Fibroblast of skin of right biceps (primary cell): ENCODE data around the gene SP140L.
A peak's percentile ranks its signal among the peaks of the same experiment; 100 is the strongest.
"Not testable (repeated sequence)": the region's sequence is repeated elsewhere in the genome, so short reads cannot be mapped to it uniquely, and the experiment has no call there.

ENCODE experiments used
- DNase-seq: peaks from one replicate; pipeline ENCODE4 v3.0.0-alpha.2; 2013

SP140L gene

DNA sequence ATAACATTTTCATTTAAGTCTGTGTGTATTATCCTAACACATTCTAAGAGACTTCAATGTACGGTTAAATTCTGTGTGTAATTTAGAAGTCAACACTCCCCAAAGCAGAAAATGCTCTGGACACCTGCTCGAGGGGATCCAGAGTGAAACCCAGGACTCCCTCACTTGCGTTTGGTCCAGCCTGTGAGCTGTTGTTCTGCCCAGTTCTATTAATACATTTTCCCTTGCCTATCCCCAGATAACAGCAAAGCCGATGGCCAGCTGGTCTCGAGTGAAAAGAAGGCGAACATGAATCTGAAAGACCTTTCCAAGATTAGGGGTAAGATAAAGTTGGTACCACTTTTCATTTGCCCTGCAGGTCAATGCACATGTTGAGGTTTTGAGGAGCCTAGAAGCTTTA, 58.0 kb downstream of the SP140L start:
- DNase-seq, result no peak

DNA sequence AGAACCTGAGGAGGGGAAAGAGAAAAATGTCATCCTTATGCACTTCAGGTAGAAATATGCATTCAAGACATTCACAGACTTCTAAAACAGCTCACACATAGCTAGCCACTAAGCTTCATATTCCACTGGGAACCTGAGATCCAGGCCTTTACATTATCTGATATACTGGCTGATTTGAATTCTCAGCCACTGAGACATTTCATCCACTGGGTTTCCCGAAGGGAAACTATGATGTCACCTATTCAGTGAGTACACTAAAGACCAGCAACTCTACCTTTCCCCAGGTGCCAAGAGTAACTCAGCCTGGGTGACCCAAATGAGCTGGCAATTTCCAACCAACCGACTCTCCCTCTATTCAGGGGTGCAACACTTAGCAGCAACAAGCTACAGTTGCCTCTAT, 67.3 kb downstream of the SP140L start:
- DNase-seq, result no peak

DNA sequence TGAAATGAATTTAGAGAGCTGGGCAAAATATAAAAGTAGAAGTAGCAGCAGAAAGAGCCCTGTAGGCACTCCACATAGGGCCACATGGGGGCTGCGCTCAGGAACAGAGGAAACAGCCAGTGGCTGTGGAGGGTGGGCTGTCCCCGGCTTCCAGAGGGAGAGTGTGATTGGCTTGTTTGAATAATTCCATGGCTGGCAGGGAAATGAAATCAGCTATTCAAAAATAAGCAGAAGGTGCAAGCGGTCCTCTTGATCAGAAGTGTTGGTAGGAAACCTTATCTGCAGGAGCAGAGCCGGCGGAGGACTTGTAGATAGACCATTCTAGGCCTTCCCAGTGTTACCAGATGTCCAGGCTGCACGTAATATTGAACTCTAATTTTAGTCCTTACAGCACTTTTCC, 71.7 kb downstream of the SP140L start:
- DNase-seq, result not testable (repeated sequence)

DNA sequence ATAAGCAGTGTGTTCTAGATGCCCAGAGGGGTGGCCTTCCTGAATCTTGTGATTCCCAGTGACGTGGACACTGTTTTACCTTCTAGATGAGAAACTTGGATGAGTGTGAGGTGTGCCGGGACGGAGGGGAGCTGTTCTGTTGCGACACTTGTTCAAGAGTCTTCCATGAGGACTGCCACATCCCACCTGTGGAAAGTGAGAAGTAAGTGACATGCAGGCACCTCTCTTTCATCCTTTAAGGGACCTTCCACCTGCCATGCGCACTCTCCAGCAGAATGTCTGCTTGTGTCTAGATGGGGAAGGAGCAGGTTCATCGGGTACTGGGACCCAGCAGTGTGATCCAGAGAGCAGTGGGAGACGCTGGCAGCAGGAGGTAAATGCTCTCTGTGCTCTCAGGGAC, 73.0 kb downstream of the SP140L start:
- no peak for DNase-seq

DNA sequence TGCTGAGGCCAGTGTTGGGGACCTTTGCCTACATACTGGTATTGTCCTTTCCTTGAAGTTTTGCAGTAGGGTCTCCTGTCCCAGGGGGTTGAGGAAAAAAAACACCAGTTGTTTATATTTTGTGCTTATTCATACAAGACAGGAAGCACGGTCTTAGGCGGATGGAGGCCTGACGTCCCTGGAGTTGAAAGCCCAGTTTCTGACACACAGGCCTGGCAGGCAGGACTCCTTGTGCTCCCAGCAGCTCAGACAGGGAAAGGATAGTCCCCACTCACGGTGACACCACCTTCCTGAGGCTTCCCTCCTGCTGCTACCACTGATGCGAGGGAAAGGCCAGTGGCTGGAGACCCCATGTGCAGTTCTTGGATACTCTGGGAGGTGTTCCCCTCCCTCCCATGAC, 73.5 kb downstream of the SP140L start:
- DNase-seq, result no peak

DNA sequence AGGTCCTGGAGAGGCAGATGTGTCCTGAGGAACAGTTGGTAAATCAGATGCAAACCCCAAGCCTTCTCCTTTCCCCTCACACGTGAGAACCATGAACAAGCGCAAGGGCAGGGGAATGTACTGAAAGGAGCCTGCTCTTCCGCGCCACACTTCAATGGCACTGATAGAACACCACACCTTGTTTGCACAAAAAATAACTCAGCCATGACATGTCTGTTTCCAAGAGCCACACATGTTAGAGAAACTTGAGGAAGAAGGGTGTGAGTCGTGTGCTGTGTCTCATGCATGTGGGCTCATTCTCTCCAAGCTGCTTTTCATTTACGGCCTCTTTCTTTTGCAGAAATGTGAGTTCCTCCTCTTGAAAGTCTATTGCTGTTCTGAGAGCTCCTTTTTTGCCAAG, 74.0 kb downstream of the SP140L start:
- DNase-seq, result not testable (repeated sequence)

DNA sequence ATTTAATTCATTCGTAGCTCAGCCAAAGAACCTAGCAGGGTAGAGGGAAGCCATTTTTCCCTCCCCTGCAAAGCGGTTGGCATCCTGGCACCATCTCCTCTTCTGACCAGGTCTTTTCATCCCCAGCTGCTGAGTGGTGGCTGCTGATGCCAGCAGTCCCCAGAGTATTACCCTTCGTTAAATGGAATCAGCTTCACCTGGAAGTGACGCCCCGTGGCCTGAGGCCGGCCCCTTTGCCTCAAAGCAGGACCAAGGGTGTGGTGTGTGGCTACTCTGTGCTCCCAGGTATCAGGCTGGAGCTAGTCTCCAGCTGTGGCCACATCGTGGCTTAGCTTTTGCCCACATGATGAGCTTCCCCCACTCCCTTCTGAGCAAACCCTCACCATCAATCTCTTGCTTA, 76.8 kb downstream of the SP140L start:
- no peak for DNase-seq

DNA sequence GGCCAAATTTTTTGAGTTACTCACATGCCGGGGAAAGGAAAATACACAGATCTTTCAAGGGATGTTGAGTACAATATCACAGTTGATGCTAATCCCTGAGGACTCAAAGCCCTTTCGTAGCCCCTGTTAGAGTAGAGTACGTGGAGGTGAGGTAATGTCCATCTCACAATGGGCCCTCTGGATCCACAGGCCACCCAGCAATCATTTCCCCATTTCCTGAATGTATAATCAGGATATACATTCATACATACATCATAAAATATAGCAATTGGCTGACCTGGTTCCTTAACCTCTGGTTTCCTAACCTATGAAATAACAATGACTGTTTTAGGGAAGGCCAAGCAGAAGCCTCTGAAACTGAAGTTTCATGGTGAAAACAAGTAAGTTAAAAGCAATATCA, 78.8 kb downstream of the SP140L start:
- DNase-seq, result no peak

DNA sequence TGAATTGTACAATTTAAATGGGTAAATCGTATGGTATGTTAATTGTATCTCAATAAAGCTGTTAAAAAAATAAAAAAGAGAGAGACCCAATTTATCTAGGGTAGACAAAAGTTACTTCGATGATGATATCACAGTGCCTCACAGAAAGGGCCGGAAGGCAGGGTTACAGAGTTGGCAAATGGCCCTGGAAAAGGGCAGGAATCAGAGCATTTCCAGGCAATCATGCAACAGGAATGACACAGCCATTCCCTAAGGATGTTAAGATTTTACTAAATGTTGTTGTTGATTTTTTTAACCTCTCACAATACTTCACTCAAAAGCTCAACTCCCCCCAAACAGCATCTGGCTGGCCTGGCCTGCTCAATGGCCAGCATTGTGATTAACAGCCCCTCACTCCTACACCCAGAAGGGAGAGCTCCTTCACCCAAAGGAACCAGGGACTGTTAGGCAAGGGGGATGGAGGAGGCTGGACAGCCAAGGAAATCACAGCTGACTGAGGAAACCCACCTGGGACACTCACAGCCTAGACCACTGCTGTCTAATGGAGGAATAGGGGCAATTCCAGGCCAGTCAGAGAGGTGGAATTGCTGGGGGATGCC, 81.3 kb downstream of the SP140L start:
- DNase-seq, result peak; percentile 84

DNA sequence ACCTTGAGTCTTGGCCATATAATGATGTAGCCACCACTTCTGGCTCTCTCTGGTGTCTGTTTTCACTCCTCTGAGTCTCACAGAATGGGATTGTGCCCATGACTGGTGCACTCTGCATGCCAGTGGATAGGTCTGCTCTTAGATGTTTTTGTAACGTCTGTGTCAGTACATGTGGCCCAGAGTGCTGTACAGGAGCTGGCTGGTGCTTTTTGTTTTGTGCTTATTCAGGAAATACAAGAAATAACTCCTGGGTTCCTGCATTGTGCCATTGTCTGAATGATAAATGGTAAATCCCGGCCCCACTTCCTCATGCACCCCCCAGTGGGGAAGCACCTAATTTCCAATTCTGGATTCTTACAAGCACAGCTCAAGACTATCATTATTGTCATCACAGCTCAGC, 82.3 kb downstream of the SP140L start:
- DNase-seq, result not testable (repeated sequence)

DNA sequence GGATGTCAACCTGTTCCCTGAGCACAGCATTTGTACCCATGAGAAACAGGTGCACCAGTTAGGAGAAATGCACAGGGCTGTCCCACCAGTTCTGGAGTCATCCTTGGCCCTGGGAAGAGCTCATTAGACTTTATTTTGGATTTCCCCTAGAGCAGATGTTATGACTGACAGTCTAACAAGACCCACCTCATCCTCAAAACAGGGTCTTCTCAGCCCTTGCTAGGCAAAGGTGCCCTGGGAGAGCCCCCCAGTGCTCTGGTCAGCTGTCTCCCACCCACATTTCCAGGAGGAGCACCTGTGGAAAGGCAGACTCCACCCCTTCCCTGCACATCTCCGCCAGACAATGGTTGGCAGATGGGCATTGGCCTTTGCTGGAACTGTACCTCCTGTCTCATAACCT, 83.3 kb downstream of the SP140L start:
- no peak for DNase-seq

DNA sequence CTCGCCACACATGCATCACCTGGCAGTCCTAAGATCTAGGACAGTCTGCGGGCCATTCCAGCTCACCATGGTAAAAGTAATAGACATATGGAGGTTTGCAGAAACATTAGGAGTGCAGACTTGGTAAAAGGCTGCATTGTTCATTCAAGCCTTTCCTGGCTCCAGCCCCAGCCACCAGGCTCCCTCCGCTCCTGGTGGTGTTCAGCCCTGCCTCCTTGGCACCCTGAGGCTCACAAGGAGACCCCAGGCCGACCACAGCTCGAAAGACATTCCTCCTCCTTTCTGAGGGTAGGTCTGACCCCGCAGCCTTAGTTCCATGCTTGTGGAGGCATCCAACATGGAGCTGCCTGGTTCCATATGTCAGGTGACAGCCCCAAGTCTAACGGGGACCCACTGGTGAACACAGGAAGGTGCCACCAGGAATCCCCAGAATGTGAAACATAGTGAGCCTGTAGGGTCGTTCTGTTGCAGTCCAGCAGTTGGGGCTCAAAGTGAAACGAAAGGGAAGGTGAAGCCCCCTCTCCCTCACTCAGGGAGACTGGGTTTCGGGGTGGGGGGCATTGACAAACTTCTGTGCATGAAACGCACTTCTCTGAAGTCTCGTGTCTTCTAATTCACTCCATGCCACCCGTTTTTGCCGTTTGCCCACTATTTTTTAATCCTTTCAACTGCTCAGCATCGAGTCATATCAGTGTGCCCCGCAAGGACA, 84.0 kb downstream of the SP140L start:
- DNase-seq, result no peak

DNA sequence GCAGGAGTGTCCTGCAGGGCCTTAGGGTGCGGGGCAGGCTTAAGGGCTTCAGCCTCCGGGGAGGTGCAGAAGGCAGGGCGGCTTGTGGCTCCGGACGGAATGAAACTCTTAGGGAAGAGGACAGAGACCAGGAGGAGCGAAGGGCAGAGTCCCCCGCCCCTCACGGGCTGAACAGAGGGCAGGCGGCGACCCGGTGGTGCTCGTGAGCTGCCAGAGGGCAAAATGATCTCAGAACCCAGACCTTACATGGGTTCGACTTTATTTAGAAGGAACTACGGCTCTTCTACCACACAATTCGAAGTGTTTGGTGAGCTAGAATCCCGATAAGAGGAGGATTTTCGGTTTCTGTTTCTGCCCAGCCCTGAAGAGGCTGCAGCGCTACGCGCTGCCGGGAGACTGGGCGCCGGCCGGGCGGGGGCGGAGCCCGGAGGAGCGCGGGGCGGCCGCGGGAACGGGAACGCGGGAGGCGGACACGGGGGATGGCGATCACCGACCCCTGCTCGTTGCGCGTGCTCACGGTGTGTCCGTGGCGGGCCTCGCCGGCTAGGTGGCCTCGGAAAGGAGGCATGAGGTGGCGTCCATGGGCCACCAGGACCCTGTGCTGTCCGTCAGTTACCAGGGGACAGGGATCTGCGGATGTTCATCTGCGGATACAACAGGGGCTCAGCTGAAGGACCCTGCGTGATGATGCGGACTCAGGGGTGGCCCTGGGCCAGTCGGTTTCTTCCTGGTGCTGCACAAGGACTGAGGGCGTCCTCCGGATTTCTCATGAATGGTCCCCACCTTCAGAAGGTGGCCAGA, 84.8 kb downstream of the SP140L start:
- peak; percentile 62 for DNase-seq

DNA sequence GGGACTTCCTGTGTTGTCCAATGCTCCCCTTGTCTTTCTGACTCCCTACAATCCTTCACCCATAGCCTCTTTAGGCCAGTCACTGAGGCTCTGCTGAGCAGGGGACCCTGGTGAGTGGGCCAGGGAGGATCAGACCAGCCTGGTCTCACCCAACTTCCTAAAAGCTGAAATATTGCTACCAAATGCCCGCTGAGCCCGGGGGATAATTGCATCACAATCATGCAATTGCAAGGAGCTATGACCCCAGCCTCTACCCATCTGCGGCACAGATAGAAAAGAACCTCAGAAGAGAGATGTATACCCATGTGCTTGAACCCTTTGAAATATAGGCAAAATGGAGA, 85.3 kb downstream of the SP140L start:
- no peak for DNase-seq

DNA sequence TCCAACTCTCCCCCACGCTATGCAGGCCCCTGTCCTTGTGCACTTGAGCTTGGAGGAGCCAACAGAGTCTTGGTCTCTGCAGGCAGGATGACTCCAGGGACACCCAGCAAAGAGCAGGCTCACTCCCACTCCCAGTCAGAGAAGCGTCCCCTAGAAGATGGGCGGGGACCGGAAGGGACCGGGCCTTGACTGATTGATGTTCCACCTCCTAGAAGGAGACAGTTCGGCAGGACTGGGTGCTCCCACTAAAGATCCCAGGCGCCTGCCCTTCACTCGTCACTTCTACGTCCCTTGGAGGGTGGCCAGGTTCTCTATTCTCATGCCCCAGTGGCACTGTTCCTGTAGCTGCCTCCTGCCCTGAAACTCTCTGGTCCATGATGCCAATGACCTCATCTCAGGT, 85.9 kb downstream of the SP140L start:
- DNase-seq, result no peak

DNA sequence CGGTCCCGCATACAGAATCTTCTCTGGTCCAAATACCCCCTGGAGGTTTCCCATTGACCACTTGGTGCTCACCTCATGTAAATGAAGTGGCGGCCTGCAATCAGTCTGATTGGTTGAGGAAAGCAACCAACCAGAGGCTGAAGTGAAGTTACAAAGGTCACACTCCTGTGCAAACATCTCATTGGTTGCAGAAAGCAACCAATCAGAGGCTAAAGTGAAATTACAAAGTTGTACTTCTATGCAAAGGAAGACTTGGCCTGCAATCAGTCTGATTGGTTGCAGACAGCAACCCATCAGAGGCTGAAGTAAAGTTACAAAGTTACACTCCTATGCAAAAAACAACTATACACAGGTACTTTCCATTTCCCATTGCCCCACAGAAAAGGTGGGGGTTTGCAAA, 86.5 kb downstream of the SP140L start:
- no peak for DNase-seq

DNA sequence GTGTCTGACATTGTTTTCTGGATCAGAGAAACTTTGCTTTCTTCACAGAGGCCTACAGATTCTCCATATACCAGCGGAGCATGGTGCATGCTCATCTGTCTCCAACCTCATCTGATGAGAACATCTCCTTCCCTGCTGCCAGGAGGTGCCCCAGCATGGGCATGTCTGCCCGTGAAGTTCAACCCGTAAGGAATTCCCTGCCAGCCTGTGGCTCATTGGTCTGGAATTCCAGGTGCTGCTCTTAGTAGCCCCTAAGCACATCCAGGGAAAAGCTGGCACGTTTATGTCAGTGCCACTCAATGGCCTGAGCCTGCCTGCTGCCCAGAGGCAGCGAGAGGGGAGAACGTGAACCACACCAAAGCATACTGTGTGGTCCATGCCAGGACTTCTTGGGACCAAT, 87.3 kb downstream of the SP140L start:
- no peak for DNase-seq

DNA sequence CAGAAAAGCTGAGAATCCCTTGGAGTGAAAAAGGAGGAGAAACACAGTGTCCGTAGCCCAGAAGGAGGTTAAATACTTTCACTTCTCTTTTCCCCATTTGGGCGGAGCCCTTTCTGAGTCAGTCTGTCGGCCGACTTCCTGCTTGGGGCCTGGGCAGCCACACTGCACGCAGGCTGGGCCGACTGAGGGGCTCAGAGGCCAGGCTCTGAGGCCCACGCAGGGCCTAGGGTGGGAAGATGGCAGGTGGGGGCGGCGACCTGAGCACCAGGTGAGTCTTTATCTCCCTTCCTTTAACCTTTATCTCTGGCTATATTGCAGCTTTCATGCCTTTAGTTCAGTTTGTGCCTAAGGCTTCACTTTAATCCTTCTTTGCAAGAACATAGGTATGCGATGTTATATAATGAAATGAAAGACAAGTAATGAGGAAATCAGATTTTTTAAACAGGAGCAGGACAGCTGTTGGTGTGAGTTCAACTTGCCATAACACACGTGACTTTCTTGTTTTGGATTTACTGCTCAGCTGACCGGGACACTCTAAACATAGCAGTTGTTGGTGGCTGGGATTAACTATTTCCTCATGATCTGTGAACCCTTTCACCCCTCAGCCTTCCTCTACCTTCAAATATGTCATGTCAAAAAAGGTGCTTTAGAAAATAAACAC, 89.2 kb downstream of the SP140L start, which contains the start of gene SP100:
SP100 (plus strand) TSS at position 141 of the 661 bp plus-strand sequence; CDS start at position 237, 96 bp downstream.
- DNase-seq, result peak; percentile 85

DNA sequence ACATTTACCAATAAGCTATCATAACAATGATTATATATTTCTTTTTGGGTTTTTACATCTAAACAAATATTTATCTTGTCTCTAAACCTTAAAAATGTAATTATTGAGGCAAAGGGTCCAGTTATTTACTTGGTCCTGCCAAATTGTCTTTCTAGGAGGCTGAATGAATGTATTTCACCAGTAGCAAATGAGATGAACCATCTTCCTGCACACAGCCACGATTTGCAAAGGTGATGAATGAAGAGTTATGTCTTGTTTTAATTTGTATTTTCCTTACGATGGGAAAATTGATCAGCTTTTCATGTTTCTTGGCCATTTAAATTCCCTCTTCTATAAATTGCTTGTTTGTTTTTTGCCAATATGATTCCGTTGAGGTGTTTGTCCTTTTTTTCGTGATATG, 90.4 kb downstream of the SP140L start:
- no peak for DNase-seq

DNA sequence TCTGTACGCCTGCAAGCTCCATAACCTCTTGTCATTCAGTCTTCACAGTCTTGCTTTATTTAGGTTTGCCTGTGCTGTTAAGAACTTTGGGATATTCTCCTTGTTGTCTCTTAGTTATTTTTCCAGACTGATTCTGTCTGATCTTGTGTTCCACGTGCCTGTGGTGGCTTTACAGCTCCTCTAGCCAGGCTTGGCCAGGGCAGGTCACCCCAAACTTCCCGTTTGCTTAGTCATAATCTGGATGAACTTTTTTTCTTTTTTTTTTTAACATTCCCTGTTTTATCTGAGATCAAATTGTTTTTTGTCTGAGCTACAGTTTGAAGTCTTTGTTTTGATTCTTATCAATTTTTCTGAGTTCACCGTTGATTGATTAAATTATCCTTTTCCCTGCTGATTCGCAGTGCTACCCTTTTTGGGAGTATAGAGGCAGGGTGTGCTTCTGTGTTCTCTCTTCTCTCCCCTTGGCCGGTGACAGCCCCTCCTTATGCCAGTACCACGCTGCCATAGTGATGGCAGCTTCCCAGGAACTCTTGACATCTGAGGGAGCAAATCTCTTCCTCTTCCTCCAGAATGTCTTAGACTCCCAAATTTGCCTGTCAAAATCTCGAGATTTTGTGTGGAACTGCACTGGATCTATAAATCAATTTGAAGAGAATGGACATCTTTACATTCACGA, 91.5 kb downstream of the SP140L start:
- peak; percentile 51 for DNase-seq

DNA sequence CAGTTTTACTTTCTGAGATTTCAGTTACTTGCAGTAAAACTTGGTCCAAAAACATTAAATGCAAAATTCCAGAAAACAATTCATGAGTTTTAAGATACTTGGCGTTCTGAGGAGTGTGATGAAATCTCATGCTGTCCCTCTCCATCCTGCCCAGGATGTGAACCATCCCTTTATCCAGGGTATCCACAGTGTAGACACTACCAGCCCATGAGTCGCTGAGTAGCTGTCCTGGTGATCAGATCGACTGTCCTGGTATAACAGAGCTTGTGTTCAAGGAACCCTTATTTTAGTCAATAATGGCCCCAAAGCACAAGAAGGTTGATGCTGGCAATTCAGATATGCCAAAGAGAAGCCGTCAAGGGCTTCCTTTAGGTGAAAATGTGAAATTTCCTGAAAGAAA, 92.2 kb downstream of the SP140L start:
- no peak for DNase-seq

DNA sequence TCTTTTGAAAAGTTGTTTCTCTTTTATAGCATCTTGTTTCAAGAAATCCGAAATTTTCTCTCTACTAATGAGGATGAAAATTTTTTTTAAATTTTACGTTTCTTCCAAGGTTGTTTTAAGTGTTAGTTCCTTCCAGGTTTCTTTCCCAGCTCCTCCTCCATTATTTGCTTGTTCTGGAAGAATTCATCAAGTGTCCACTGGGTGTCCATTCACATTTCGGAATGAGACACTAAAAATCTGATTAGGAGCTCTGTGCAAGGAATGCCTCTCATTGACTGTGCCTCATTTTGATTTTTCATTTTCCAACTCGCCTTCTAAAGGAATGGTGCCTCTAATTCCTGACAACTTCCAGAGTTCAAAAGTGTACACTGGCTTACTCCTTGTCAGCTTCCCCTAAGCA, 95.2 kb downstream of the SP140L start:
- DNase-seq, result no peak

DNA sequence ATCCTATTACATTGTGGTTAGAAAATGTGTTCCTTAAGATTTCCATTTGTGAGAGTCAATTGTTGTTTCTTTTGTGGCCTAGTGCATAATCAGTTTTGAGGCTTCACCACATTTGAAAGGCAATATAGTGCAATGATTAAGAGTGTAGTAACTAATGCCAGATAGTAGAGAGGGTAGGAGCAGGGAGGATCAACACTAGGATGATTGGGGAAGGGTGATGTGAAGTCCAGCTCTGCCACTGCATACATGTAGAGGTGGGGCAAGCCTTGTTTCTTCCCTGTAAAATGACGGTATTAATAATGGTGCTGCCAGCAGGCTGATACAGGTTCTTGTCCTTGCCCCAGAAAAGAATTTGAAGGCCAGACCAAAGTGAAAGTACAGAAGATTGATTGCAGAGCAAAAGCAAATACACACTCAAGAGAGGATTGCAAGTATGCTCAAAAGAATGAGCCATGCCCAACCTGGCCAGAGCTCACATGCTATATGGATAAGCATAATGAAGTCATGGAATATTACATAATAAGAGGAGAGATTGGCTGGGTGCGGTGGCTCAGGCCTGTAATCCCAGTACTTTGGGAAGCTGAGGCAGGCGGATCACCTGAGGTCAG, 97.0 kb downstream of the SP140L start:
- DNase-seq, result no peak
